ENCODE measurements around the gene MTTP.

Gene MTTP

DNA sequence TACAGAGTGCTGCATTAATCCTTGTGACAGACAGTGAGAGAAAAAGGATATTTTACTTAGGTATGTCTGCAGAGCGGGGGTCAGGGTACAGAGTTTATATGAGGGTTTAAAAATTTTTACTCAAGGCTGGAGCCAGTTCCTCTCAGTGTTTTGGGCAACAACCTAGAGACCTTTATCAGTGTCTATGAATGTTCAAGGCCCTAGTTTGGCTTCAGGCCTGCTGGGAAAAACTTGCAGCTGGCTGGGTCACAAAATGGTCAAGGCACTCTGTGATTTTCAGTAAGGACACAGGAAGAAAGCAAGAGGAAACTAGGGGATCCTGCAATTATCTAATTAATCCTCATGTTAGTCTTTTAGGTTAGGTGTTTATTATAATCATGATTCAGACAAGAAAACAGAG, 93.8 kb downstream of the MTTP start:
- TF ChIP-seq EZH2phosphoT487 (conservative IDR thresholded peaks at IDR 0.05; ENCODE audit: low read length): no peak
- TF ChIP-seq, protein P1, sequence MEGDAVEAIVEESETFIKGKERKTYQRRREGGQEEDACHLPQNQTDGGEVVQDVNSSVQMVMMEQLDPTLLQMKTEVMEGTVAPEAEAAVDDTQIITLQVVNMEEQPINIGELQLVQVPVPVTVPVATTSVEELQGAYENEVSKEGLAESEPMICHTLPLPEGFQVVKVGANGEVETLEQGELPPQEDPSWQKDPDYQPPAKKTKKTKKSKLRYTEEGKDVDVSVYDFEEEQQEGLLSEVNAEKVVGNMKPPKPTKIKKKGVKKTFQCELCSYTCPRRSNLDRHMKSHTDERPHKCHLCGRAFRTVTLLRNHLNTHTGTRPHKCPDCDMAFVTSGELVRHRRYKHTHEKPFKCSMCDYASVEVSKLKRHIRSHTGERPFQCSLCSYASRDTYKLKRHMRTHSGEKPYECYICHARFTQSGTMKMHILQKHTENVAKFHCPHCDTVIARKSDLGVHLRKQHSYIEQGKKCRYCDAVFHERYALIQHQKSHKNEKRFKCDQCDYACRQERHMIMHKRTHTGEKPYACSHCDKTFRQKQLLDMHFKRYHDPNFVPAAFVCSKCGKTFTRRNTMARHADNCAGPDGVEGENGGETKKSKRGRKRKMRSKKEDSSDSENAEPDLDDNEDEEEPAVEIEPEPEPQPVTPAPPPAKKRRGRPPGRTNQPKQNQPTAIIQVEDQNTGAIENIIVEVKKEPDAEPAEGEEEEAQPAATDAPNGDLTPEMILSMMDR (IDR thresholded peaks at IDR 0.05; ENCODE audit: insufficient read depth, low read length, poor library complexity, severe bottlenecking): no peak
- Histone ChIP-seq H3K9me3 (ENCODE audit: insufficient read depth, low read length) (no peaks in the 10 kb centered on the region), H3K27ac (ENCODE audit: low read depth, low read length) (no peak overlapping the region), H3K36me3 (ENCODE audit: low read length) (no peaks in the 10 kb centered on the region), H3K9ac (ENCODE audit: low read length) (no peak overlapping the region), H3K79me2 (ENCODE audit: insufficient read depth, low read length) (no peaks in the 10 kb centered on the region), H3K4me2 (ENCODE audit: low read depth, low read length, poor library complexity, severe bottlenecking) (no peak overlapping the region), H3K9me2 (replicated peaks; ENCODE audit: insufficient read depth, low read length) (no peaks in the 10 kb centered on the region), H4K20me1 (ENCODE audit: low read depth, low read length) (no peaks in the 10 kb centered on the region), H2AFZ (ENCODE audit: low read depth, low read length, severe bottlenecking) (no peak overlapping the region), H3K27me3 (ENCODE audit: low read length) (no peaks in the 10 kb centered on the region), H3K4me3 (ENCODE audit: insufficient read depth, low read length, poor library complexity, severe bottlenecking) (no peak overlapping the region), H3F3A (ENCODE audit: insufficient read depth) (no peaks in the 10 kb centered on the region)

DNA sequence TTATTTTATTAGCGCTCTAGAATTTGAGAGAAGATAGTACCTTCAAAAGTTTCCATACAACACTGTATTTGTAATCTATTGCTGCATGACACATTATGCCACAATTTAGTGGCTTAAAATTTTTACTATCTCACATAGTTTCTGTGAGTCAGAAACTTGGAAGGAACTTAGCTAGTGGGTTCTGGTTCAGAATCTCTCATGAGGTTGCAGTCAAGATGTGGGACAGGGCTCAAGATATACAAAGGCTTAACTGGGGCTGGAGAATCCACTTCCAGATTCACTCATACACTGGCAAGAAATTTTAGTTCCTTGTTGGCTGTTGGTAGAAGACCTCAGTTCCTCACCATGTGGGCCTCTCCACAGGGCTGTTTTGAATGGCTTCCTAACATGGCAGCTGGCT, 94.5 kb downstream of the MTTP start:
- no peaks in the 10 kb centered on the region for H3F3A ChIP-seq (ENCODE audit: insufficient read depth)
- no peaks in the 10 kb centered on the region for H3K9me2 ChIP-seq (replicated peaks; ENCODE audit: insufficient read depth, low read length)
- no peak overlapping the region for H2AFZ ChIP-seq (ENCODE audit: low read depth, low read length, severe bottlenecking)
- H3K4me3 ChIP-seq (ENCODE audit: insufficient read depth, low read length, poor library complexity, severe bottlenecking): no peak overlapping the region
- no peaks in the 10 kb centered on the region for H3K36me3 ChIP-seq (ENCODE audit: low read length)
- TF ChIP-seq, protein P1 (IDR thresholded peaks at IDR 0.05; ENCODE audit: insufficient read depth, low read length, poor library complexity, severe bottlenecking): no peak
- TF ChIP-seq EZH2phosphoT487 (conservative IDR thresholded peaks at IDR 0.05; ENCODE audit: low read length): no peak
- H4K20me1 ChIP-seq (ENCODE audit: low read depth, low read length): no peaks in the 10 kb centered on the region
- H3K4me2 ChIP-seq (ENCODE audit: low read depth, low read length, poor library complexity, severe bottlenecking): no peak overlapping the region
- no peaks in the 10 kb centered on the region for H3K27me3 ChIP-seq (ENCODE audit: low read length)
- H3K79me2 ChIP-seq (ENCODE audit: insufficient read depth, low read length): no peaks in the 10 kb centered on the region
- H3K9me3 ChIP-seq (ENCODE audit: insufficient read depth, low read length): no peaks in the 10 kb centered on the region
- no peak overlapping the region for H3K9ac ChIP-seq (ENCODE audit: low read length)
- H3K27ac ChIP-seq (ENCODE audit: low read depth, low read length): no peak overlapping the region

- Histone ChIP-seq H2AFZ (ENCODE audit: low read depth, low read length, severe bottlenecking) (no peak overlapping the region), H3K27ac (ENCODE audit: low read depth, low read length) (no peak overlapping the region), H4K20me1 (ENCODE audit: low read depth, low read length) (no peaks in the 10 kb centered on the region), H3K9ac (ENCODE audit: low read length) (no peak overlapping the region), H3F3A (ENCODE audit: insufficient read depth) (no peaks in the 10 kb centered on the region), H3K36me3 (ENCODE audit: low read length) (no peaks in the 10 kb centered on the region), H3K79me2 (ENCODE audit: insufficient read depth, low read length) (no peaks in the 10 kb centered on the region), H3K9me2 (replicated peaks; ENCODE audit: insufficient read depth, low read length) (no peaks in the 10 kb centered on the region), H3K27me3 (ENCODE audit: low read length) (no peaks in the 10 kb centered on the region), H3K9me3 (ENCODE audit: insufficient read depth, low read length) (no peaks in the 10 kb centered on the region), H3K4me3 (ENCODE audit: insufficient read depth, low read length, poor library complexity, severe bottlenecking) (no peak overlapping the region), H3K4me2 (ENCODE audit: low read depth, low read length, poor library complexity, severe bottlenecking) (no peak overlapping the region)
- no peak for TF ChIP-seq EZH2phosphoT487 (conservative IDR thresholded peaks at IDR 0.05; ENCODE audit: low read length)
- TF ChIP-seq, protein P1 (IDR thresholded peaks at IDR 0.05; ENCODE audit: insufficient read depth, low read length, poor library complexity, severe bottlenecking): no peak
These were observed 95.9 kb downstream of the MTTP start for GRCh38 chr4:99670409-99671073.

Data from SU-DHL-6 (cell line).